Measurements from ENCODE around the gene RASSF7.

RASSF7 gene

DNA sequence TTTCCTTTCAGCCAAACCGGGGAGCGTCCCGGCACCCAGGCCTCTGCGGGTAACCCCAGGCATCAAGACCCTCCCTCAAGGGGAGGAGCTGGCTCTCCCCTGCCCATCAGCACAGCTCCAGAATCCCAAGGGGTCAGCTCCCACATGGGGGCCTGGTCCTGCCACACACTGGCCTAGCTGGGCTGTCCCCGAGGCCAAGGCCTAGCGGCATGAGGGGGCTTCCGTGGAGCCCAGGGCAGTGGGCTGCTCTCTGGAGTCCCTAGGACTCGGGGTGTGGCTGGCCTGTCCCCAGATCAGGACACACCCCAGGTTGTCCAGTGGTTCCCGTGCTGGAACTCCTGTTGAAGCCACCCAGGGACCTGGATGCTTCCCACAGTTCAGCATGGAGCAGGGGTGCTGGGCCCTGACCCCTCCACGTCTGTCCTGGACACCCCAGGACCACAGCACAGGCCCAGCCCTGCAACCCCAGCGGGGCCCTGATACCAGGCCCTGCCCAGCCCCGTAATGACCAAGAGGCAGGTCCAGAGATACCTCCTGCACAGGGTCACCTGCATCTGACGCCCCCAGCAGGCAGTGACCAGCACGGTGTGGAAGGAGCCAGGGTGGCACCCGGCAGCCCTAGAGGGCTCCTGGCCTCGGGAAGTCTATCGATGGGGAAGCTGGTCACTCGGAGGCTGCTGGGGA lies 30.9 kb upstream of the RASSF7 start:
- H3K36me3 ChIP-seq (ENCODE audit: control insufficient read depth in 2 of 2, insufficient read depth in 1 of 2, low read length in 2 of 2): peaks cover 0 to 50% of the 10 kb centered on the region in 2 experiments; a peak in 1 of 3 replicates
- no peaks in the 10 kb centered on the region for H3K4me1 ChIP-seq (ENCODE audit: control insufficient read depth, insufficient read depth, low read length)
- CTCF ChIA-PET: no interaction called here
- no peaks in the 10 kb centered on the region for H3K9me3 ChIP-seq (ENCODE audit: control insufficient read depth, insufficient read depth, low read depth, low read length)
- TF ChIP-seq, protein P1, sequence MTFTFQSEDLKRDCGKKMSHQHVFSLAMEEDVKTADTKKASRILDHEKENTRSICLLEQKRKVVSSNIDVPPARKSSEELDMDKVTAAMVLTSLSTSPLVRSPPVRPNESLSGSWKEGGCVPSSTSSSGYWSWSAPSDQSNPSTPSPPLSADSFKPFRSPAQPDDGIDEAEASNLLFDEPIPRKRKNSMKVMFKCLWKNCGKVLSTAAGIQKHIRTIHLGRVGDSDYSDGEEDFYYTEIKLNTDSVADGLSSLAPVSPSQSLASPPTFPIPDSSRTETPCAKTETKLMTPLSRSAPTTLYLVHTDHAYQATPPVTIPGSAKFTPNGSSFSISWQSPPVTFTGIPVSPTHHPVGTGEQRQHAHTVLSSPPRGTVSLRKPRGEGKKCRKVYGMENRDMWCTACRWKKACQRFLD (tag by site-specific recombination; IDR thresholded peaks at IDR 0.05): no peak
- 0 out of 2 replicates have a peak, but pooled peaks have one; percentile 33 for TF ChIP-seq GLIS2 (tag by site-specific recombination; IDR thresholded peaks at IDR 0.05)
- no peak for TF ChIP-seq ZNF292 (tag by site-specific recombination; IDR thresholded peaks at IDR 0.05; ENCODE audit: borderline replicate concordance, low read depth)
- no peak for TF ChIP-seq ZNF639 (tag by site-specific recombination; IDR thresholded peaks at IDR 0.05)
- TF ChIP-seq, protein P2, sequence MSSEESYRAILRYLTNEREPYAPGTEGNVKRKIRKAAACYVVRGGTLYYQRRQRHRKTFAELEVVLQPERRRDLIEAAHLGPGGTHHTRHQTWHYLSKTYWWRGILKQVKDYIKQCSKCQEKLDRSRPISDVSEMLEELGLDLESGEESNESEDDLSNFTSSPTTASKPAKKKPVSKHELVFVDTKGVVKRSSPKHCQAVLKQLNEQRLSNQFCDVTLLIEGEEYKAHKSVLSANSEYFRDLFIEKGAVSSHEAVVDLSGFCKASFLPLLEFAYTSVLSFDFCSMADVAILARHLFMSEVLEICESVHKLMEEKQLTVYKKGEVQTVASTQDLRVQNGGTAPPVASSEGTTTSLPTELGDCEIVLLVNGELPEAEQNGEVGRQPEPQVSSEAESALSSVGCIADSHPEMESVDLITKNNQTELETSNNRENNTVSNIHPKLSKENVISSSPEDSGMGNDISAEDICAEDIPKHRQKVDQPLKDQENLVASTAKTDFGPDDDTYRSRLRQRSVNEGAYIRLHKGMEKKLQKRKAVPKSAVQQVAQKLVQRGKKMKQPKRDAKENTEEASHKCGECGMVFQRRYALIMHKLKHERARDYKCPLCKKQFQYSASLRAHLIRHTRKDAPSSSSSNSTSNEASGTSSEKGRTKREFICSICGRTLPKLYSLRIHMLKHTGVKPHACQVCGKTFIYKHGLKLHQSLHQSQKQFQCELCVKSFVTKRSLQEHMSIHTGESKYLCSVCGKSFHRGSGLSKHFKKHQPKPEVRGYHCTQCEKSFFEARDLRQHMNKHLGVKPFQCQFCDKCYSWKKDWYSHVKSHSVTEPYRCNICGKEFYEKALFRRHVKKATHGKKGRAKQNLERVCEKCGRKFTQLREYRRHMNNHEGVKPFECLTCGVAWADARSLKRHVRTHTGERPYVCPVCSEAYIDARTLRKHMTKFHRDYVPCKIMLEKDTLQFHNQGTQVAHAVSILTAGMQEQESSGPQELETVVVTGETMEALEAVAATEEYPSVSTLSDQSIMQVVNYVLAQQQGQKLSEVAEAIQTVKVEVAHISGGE (tag by site-specific recombination; conservative IDR thresholded peaks at IDR 0.05; ENCODE audit: low read depth): no peak
- no peak for TF ChIP-seq ZSCAN23 (tag by site-specific recombination; IDR thresholded peaks at IDR 0.05)
- no peak for TF ChIP-seq SP3 (tag by site-specific recombination; IDR thresholded peaks at IDR 0.05)
- peak; percentile 79; the same call in 1 of the 2 replicates for TF ChIP-seq GLIS1 (tag by site-specific recombination; IDR thresholded peaks at IDR 0.05)
- no peak for TF ChIP-seq REST (tag by site-specific recombination; IDR thresholded peaks at IDR 0.05)
- TF ChIP-seq SCRT1 (tag by site-specific recombination; IDR thresholded peaks at IDR 0.05; ENCODE audit: borderline replicate concordance): no peak
- TF ChIP-seq, protein P3, sequence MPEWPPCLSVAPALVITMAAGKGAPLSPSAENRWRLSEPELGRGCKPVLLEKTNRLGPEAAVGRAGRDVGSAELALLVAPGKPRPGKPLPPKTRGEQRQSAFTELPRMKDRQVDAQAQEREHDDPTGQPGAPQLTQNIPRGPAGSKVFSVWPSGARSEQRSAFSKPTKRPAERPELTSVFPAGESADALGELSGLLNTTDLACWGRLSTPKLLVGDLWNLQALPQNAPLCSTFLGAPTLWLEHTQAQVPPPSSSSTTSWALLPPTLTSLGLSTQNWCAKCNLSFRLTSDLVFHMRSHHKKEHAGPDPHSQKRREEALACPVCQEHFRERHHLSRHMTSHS (tag by site-specific recombination; IDR thresholded peaks at IDR 0.05): no peak
- no peak for TF ChIP-seq ZNF324 (tag by site-specific recombination; IDR thresholded peaks at IDR 0.05)
- no peak for TF ChIP-seq ZNF629 (tag by site-specific recombination; IDR thresholded peaks at IDR 0.05)
- TF ChIP-seq ZNF561 (tag by site-specific recombination; IDR thresholded peaks at IDR 0.05; ENCODE audit: borderline replicate concordance): no peak
- POLR2A ChIA-PET: interaction anchor here (0.6 kb wide), 1 partner anchor 166 kb away, joined by 3 read pairs; the partner anchor contains the start of gene TMEM80
- H3K27ac ChIP-seq (ENCODE audit: extremely low read depth, low read depth, low read length): no peak overlapping the region
- H3K4me3 ChIP-seq (ENCODE audit: low read depth, low read length): no peak overlapping the region

Measured in HEK293 (cell line).